HEK293T (cell line): ENCODE results near the gene FOXB1.

Experiments used
- CTCF ChIA-PET: fragments of 350-600 bp; formaldehyde crosslinking; extraction: SDS; loops from one replicate; lab custom pipeline; 2021; ENCODE audit warnings: antibody characterized with exemption, inconsistent platforms; lab: Yijun Ruan, JAX
- POLR2A ChIA-PET: fragments of 350-600 bp; formaldehyde crosslinking; extraction: SDS; loops from one replicate; lab custom pipeline; 2020; ENCODE audit warnings: antibody characterized with exemption, inconsistent platforms; lab: Yijun Ruan, JAX
- DNase-seq: peaks from one replicate; pipeline ENCODE4 v3.0.0; 2012; ENCODE audit warnings: mixed read lengths; ENCODE audit errors: extremely low spot score
- ARNT ChIP-seq: fragments of 450-650 bp; IDR thresholded peaks from 2 replicates; pipeline ENCODE4 v1.6.1; 2017; ENCODE audit warnings: mild to moderate bottlenecking
- BHLHE40 ChIP-seq: fragments of 450-650 bp; IDR thresholded peaks from 2 replicates; pipeline ENCODE4 v1.6.1; 2016; ENCODE audit warnings: mild to moderate bottlenecking, moderate library complexity, borderline replicate concordance
- CTBP1 ChIP-seq: fragments of 450-650 bp; IDR thresholded peaks from 2 replicates; pipeline ENCODE4 v1.6.1; 2016; ENCODE audit warnings: borderline replicate concordance
- ELF4 ChIP-seq: fragments of 450-650 bp; IDR thresholded peaks from 2 replicates; pipeline ENCODE4 v1.6.1; 2017; ENCODE audit warnings: antibody characterized with exemption
- FOXA1 ChIP-seq: fragments of 450-650 bp; IDR thresholded peaks from 2 replicates; pipeline ENCODE4 v1.6.1; 2016; ENCODE audit warnings: mild to moderate bottlenecking
- FOXK2 ChIP-seq: fragments of 450-650 bp; IDR thresholded peaks from 2 replicates; pipeline ENCODE4 v1.6.1; 2016; ENCODE audit warnings: mild to moderate bottlenecking
- FOXM1 ChIP-seq: fragments of 450-650 bp; IDR thresholded peaks from 2 replicates; pipeline ENCODE4 v1.6.1; 2017; ENCODE audit warnings: mild to moderate bottlenecking, borderline replicate concordance
- HDGF ChIP-seq: fragments of 450-650 bp; IDR thresholded peaks from 2 replicates; pipeline ENCODE4 v1.6.1; 2017; ENCODE audit warnings: antibody characterized with exemption, borderline replicate concordance
- L3MBTL2 ChIP-seq: fragments of 450-650 bp; conservative IDR thresholded peaks from 2 replicates; pipeline ENCODE4 v1.6.1; 2016; ENCODE audit warnings: mild to moderate bottlenecking
- LEF1 ChIP-seq: fragments of 450-650 bp; IDR thresholded peaks from 2 replicates; pipeline ENCODE4 v1.6.1; 2017; ENCODE audit warnings: mild to moderate bottlenecking, borderline replicate concordance
- NFRKB ChIP-seq: fragments of 450-650 bp; IDR thresholded peaks from 2 replicates; pipeline ENCODE4 v1.6.1; 2016; ENCODE audit warnings: mild to moderate bottlenecking, moderate library complexity
- SP1 ChIP-seq: fragments of 450-650 bp; IDR thresholded peaks from 2 replicates; pipeline ENCODE4 v1.6.1; 2017
- SUZ12 ChIP-seq: fragments of 450-650 bp; IDR thresholded peaks from 2 replicates; pipeline ENCODE4 v1.6.1; 2016; ENCODE audit warnings: mild to moderate bottlenecking
- TARDBP ChIP-seq: fragments of 450-650 bp; IDR thresholded peaks from 2 replicates; pipeline ENCODE4 v1.6.1; 2016
- ZNF384 ChIP-seq: fragments of 450-650 bp; IDR thresholded peaks from 2 replicates; pipeline ENCODE4 v1.6.1; 2016
- TF ChIP-seq, protein P1 (sequence below): fragments of 450-650 bp; IDR thresholded peaks from 2 replicates; pipeline ENCODE4 v1.6.1; 2016

The FOXB1 gene

DNA sequence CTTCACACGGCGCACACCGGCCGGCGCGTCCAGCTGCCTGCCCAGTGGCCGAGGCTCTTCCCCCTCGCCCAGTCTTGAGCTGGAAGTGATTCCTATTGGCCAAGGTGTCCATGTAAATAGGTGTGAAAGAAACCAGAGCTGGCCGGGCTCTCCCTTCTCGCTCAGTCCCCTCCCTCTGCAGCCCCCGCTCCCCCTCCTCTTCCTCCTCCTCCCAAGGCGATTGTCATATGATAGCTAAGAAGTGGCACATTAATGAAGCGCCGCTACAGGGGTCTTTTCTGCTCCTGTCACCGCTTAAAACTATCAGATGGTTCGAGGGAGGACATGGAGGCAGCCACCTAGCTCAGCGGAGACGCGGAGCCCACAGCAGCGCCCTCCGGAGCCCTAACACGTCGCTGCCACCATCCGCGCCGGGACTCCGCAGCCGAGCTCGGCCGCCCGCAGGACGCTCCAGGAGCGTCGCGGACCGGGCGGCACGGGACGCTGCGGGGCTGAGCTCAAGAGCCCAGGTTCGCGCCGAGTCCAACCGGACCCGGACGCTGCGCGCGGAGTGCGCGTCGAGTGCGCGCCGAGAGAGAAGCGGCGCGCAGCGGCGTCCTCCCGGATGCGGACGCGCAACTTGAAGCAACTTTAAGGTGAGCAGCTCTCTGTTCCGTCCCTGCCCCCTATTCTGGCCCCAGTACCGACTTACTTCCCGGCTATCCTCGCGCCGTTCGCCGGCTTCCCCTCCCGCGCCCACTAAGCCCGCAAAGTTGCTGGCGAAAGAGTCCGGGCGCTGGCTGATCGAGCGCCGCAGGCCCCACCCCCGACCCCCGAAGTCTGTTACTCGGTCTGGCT is at the start of gene FOXB1:
Gene FOXB1 (plus strand): TSS at position 303 of the 837 bp plus-strand sequence. CDS start 653 bp downstream, outside the sequence.
- CTCF ChIA-PET, result interaction anchor here (0.6 to 1.5 kb wide), 6 partner anchors 10 to 334 kb away, joined by 3 to 4 read pairs (median 3); no protein-coding TSS in a partner anchor
- DNase-seq, result peak; percentile 45
- POLR2A ChIA-PET, result interaction anchor here (0.7 to 2.0 kb wide), 14 partner anchors 9 to 123 kb away, joined by 3 to 9 read pairs (median 4); no protein-coding TSS in a partner anchor
- TF ChIP-seq TARDBP, result no peak
- TF ChIP-seq ARNT, result no peak
- TF ChIP-seq, protein P1, sequence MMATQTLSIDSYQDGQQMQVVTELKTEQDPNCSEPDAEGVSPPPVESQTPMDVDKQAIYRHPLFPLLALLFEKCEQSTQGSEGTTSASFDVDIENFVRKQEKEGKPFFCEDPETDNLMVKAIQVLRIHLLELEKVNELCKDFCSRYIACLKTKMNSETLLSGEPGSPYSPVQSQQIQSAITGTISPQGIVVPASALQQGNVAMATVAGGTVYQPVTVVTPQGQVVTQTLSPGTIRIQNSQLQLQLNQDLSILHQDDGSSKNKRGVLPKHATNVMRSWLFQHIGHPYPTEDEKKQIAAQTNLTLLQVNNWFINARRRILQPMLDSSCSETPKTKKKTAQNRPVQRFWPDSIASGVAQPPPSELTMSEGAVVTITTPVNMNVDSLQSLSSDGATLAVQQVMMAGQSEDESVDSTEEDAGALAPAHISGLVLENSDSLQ, result peak; percentile 54
- no peak for TF ChIP-seq LEF1
- TF ChIP-seq CTBP1, result peak; percentile 46; the same call in 1 of the 2 replicates
- TF ChIP-seq L3MBTL2, result 0 out of 2 replicates have a peak, but pooled peaks have one; percentile 47
- no peak for TF ChIP-seq SUZ12
- TF ChIP-seq ZNF384, result no peak
- TF ChIP-seq HDGF, result no peak
- TF ChIP-seq SP1, result no peak
- no peak for TF ChIP-seq FOXK2
- TF ChIP-seq FOXM1, result no peak
- no peak for TF ChIP-seq BHLHE40
- TF ChIP-seq NFRKB, result no peak
- TF ChIP-seq ELF4, result no peak
- TF ChIP-seq FOXA1, result no peak

DNA sequence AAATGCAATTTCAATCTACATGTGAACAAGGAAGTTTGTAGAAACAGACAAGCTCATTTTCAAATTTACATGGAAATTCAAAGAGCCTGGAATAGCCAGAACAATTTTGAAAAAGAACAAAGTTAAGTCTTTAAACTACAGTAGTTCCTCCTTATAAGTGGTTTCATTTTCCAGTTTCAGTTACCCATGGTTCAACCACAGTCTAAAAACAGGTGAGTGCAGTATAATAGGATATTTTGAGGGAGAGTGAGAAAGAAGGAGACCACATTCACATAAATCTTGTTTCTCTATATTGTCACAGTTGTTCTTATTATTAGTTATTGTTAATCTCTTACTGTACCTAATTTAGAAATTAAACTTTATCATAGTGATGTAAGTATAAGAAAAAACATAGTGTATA is 45.8 kb upstream of the FOXB1 start:
- DNase-seq, result no peak
- POLR2A ChIA-PET, result no interaction called here
- TF ChIP-seq BHLHE40 (no peak), CTBP1 (no peak), NFRKB (no peak), SP1 (no peak), SUZ12 (no peak), TARDBP (no peak), ELF4 (no peak), L3MBTL2 (no peak), FOXK2 (no peak), ARNT (no peak), FOXM1 (no peak), HDGF (no peak)
- CTCF ChIA-PET, result no interaction called here

DNA sequence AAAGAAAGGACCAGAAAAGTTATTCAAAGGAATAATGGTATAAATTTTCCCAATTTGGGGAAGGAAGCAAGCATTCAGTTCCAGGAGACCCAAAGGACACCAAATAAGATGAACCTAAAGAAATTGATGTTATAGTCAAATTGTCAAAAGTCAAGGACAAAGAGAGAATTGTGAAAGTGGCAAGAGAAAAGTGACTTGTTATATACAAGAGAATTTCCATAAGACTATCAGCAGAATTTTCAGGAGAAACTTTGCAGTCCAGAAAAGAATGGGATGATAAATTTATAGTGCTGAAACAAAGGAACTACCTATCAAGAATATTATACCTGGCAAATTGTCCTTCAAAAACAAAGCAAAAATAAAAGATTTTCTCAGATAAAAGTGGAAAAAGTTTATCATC is 43.8 kb upstream of the FOXB1 start:
- no peak for TF ChIP-seq FOXA1
- TF ChIP-seq ZNF384, result no peak
- TF ChIP-seq LEF1, result no peak
- TF ChIP-seq, protein P1, result no peak
- no peak for TF ChIP-seq SUZ12
- ChIA-PET CTCF (interaction anchor here (1.1 kb wide), 1 partner anchor 235 kb away, joined by 3 read pairs; no protein-coding TSS in a partner anchor), POLR2A (no interaction called here)
- no peak for DNase-seq

DNA sequence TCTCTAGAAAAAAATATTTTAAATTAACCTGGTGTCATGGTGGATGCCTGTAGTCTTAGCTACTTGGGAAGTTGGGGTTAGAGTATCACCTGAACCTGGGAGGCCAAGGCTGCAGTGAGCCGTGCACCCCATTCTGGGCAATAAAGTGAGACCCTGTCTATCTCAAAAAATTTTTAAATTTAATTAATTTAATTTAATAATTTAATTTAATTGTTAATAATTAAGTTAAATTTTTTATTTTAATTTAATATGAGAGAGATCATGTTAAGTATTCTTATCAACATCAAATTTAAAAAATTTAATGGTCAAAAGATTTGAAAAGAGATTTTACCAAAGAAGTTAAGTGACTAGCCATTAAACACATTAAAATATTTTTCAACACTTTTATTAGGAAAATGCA is 40.8 kb upstream of the FOXB1 start:
- TF ChIP-seq L3MBTL2 (no peak), ARNT (no peak), TARDBP (no peak), FOXA1 (no peak), FOXK2 (no peak), CTBP1 (no peak), ZNF384 (no peak), NFRKB (no peak), FOXM1 (no peak)
- no peak for DNase-seq
- ChIA-PET POLR2A (no interaction called here), CTCF (no interaction called here)

DNA sequence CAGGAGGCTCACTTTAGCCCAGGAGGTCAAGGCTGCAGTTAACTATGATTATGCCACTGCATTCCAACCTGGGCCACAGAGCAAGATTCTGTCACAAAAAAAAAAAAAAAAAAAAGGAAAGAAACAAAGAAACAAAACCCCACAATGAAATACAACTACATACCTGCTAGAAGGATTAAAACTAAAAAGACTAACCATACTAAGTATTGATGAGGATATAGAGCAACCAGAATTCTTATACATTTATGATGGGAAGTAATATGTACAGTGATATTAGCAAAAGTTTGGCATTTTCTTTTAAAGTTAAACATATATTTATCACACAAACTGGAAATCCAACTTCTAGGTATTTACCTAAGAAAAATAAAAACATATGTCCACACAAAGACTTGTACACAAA is 40.2 kb upstream of the FOXB1 start:
- DNase-seq, result no peak
- no peak for TF ChIP-seq HDGF
- TF ChIP-seq LEF1, result no peak
- ChIA-PET POLR2A (no interaction called here), CTCF (no interaction called here)

DNA sequence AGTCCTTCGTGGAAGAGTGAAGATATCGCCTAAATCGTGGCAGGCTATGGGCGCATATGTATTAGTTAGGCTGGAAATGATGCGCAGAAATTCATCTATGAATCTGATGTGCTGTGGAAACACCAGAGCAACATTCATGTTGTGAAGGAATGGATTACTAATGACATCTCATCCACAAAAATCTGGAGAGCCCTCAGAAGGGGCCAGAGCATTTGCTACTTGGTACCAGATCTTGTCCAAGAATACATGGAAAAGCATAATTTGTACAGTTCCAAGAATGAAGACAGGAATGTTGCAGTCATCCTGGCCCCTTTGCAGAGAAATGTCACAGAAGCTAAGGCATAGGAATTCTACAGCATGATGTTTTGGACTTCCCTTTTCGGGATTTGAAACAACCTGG is 38.4 kb upstream of the FOXB1 start:
- ChIA-PET POLR2A (no interaction called here), CTCF (no interaction called here)
- DNase-seq, result no peak
- TF ChIP-seq SP1 (no peak), CTBP1 (no peak), ARNT (no peak), ZNF384 (no peak), FOXA1 (no peak), ELF4 (no peak), SUZ12 (no peak), L3MBTL2 (no peak)

DNA sequence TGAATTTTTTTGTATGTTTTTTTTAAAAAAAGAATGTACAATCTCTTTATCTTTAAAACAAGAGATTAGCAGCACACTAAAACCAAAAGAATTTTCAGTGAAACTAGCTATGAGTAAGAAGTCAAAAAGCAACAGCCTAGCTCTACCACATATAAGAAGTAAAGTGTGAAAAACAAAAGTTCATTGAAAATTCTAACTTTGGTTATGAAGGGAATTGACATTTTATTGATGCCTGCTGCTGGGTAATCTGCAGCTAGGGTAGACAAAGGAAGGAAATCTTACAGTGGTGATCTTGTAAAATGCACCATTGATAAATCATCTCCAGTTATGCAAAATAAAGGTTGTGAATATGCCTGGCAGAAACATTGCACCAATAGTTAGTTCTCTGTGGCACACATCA is 37.8 kb upstream of the FOXB1 start:
- ChIA-PET CTCF (no interaction called here), POLR2A (no interaction called here)
- TF ChIP-seq SUZ12 (no peak), SP1 (no peak), FOXK2 (no peak), FOXA1 (no peak), LEF1 (no peak), NFRKB (no peak), HDGF (no peak), ELF4 (no peak), TARDBP (no peak), ZNF384 (no peak), L3MBTL2 (no peak), BHLHE40 (no peak), ARNT (no peak), CTBP1 (no peak), FOXM1 (no peak)
- TF ChIP-seq, protein P1, result no peak
- no peak for DNase-seq
